Esophagus muscularis mucosa (tissue), 3 donors: Measurements from ENCODE around the gene SCAMP3.

Experiments
- POLR2A ChIP-seq: fragments of 450-650 bp; IDR thresholded peaks from one replicate; pipeline ENCODE4 v1.6.1; 2017; ENCODE audit warnings: antibody characterized with exemption, moderate library complexity, mild to moderate bottlenecking, low read depth
- POLR2AphosphoS5 ChIP-seq, 2 donors: sonication (generic); formaldehyde crosslinking; IDR thresholded peaks; one replicate each; pipeline ENCODE4 v1.6.1; 2017; ENCODE audit warnings: antibody characterized with exemption in 2 of 2
- TF ChIP-seq, protein P1 (sequence below), 3 experiments: fragments of 200-600 bp in 2 of 3; fragments of 450-650 bp in 1 of 3; sonication (generic) in 2 of 3; IDR thresholded peaks; one replicate each; pipeline ENCODE4 v1.5.1; 2017 to 2019; ENCODE audit warnings: antibody characterized with exemption in 3 of 3, mild to moderate bottlenecking in 2 of 3, moderate library complexity in 1 of 3

DNA sequence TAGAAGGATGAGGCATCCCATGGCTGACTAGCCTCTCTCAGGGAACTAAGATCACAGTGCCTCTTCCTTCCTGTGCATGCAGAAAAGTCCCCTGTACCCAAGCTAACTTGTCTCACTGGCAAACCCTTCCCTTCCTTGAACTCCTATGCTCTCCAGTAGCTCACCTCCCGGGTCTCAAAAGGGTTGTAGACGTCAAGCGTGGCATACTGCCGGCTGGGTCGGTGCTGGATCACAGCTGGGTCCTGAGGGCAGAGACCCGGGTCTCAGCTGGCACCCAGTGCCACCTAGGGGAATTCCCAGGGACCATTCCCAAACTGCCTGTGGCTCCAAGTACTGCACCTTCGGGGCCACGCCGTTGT is 688 bp downstream of the SCAMP3 start:
- TF ChIP-seq POLR2AphosphoS5 (IDR thresholded peaks at IDR 0.05) = no peak
- TF ChIP-seq, protein P1, sequence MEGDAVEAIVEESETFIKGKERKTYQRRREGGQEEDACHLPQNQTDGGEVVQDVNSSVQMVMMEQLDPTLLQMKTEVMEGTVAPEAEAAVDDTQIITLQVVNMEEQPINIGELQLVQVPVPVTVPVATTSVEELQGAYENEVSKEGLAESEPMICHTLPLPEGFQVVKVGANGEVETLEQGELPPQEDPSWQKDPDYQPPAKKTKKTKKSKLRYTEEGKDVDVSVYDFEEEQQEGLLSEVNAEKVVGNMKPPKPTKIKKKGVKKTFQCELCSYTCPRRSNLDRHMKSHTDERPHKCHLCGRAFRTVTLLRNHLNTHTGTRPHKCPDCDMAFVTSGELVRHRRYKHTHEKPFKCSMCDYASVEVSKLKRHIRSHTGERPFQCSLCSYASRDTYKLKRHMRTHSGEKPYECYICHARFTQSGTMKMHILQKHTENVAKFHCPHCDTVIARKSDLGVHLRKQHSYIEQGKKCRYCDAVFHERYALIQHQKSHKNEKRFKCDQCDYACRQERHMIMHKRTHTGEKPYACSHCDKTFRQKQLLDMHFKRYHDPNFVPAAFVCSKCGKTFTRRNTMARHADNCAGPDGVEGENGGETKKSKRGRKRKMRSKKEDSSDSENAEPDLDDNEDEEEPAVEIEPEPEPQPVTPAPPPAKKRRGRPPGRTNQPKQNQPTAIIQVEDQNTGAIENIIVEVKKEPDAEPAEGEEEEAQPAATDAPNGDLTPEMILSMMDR (IDR thresholded peaks at IDR 0.05) = no peak
- no peak for TF ChIP-seq POLR2A
